GM19468 (cell line): ENCODE measurements around the gene ZNF76.
"Not testable (repeated sequence)": the region's sequence is repeated elsewhere in the genome, so short reads cannot be mapped to it uniquely, and the experiment has no call there.

Experiments
- ATAC-seq: cut with Tn5 transposase; IDR thresholded peaks from one replicate; pipeline ENCODE4 v1.9.1; 2021; ENCODE audit warnings: mild to moderate bottlenecking, moderate library complexity, moderate number of reproducible peaks; ENCODE audit not compliant: unreplicated experiment; ENCODE audit errors: extremely low read depth

Gene ZNF76

GRCh38 chr6:35296931-35297600 lies 37.5 kb downstream of the ZNF76 start:
- ATAC-seq: no peak

DNA sequence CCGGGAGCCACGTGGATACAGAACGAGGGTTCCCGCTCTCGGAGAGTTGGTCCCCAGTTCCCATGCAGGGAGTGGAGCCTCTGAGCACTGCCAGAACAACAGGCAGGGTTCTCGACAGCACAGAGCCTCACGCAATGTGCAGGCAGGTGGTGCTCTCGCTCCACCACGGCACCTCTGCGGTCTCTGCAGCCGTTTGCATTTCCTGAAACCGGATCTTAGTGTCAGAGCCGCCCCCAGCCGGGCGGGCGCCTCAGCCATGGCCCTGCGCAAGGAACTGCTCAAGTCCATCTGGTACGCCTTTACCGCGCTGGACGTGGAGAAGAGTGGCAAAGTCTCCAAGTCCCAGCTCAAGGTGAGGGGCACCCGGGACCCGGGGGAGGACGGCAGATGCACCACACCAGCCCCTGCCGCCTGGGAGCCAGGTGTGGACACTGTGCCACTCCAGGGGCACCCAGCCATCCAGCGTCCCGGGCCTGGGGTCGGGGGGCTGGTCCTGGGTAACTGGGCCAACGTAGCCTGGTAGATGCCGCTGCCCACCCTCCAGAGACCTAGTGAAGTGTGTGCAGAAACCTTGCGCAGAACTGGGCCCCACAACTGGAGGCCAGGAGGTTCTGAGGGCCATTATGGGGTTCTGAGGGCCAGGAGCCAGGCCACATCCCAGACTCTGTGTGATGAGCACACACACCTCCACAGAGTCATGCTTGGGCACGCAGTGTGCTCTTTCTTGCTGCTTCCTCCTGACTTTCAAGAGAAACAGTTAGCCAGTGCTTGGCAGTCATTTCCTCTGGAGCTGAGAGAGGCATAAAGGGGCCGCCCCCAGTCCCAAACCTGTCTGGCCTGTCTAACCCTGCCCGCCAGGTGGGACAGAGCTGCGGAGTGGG lies 38.3 kb downstream of the ZNF76 start, which contains the start of gene DEF6:
DEF6 (plus strand) TSS at position 218 of the 881 bp plus-strand sequence; CDS start at position 257, 39 bp downstream.
- ATAC-seq: peak; percentile 56

- no peak for ATAC-seq
Measured at GRCh38 chr6:35298625-35299140, 39.1 kb downstream of the ZNF76 start.

GRCh38 chr6:35299674-35300073 lies 40.1 kb downstream of the ZNF76 start:
- ATAC-seq: no peak

GRCh38 chr6:35300848-35301247 lies 41.3 kb downstream of the ZNF76 start:
- no peak for ATAC-seq

DNA sequence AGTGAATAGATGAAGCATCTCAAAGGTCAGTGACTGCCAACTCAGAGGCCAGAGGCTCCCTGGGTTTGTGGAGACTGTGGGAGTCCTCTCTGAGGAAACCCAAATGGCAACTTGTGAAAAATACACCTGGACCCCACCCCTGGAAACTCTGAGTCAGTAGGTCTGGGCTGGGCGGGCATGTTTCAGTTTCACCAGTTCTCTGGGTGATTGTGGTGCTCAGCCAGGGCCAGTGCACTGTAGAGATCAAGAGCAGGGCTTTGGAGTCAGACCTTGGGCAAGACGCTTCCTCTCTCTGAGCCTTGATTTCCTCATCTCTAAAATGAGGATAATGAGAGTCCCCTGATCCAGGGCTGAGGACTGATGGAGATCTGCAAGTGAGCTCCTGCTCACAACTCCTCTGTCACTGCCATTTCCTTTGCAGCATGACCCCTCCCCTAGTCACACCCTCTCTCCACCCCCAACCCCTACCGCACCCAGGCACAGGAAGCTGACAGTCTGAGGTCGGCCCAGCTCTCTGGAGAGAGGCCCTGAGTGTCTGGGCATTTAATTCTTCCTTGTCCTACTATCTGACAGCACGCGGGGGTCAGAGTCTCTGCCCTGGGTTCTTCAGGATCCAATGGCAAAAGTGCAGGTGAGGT lies 43.2 kb downstream of the ZNF76 start:
- peak; percentile 44 for ATAC-seq

- ATAC-seq: no peak
Measured at GRCh38 chr6:35304299-35304698, 44.8 kb downstream of the ZNF76 start.

DNA sequence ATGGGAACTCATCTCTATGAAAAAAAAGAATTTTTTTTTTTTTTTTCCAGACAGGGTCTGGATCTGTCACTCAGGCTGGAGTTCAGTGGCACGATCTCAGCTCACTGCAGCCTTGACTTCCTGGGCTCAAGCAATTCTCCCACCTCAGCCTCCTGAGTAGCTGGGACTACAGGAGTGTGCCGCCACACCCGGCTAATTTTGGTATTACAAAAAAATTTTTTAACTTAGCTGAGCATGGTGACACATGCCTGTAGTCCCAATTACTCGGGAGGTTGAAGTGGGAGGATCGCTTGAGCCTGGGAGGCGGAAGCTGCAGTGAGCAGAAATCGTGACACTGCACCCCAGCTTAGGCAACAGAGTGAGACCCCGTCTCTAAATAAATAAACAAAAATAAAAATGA lies 45.6 kb downstream of the ZNF76 start:
- no peak for ATAC-seq

- ATAC-seq: not testable (repeated sequence)
Measured at GRCh38 chr6:35307138-35307537, 47.6 kb downstream of the ZNF76 start.

DNA sequence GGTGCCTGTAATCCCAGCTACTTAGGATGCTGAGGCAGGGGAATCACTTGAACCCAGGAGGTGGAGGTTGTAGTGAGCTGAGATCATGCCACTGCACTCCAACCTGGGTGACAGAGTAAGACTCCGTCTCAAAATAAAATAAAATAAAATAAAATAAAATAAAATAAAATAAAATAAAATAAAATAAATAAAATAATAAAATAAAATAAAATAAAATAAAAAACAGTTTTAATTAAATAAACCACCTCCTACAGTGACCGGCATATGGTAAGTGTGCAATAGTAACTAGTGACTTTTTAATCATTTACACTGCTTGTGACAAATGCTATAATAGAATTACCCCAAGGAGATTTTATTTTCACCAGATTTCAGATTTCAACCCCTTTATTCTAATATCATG lies 49.0 kb downstream of the ZNF76 start:
- ATAC-seq: not testable (repeated sequence)

DNA sequence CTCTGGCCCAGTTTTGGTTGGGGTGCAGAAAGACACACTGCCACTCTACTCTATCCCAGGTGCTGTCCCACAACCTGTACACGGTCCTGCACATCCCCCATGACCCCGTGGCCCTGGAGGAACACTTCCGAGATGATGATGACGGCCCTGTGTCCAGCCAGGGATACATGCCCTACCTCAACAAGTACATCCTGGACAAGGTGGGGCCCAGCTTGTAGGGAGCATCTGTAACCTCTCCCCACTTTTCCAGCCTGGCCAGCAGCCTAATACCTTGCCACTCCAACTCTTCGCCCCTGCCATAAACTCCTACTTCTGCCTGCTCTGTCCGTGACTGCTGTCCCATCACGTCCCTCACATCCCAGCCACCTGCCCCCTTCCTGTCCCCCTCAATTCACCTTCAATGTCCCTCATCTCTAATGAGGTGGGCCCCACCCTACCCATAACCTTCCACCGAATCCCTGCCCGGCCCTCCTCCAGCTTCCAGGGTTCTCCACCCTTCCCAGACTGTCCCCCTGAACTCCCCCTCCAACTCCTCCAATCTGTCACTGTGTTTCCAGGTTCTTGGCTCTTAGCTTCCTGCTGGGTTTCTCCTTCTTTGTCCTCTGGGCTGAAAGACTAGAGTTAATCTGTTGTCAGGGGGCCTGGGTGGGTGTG lies 50.2 kb downstream of the ZNF76 start:
- ATAC-seq: no peak

GRCh38 chr6:35310265-35310831 lies 50.8 kb downstream of the ZNF76 start:
- ATAC-seq: no peak

DNA sequence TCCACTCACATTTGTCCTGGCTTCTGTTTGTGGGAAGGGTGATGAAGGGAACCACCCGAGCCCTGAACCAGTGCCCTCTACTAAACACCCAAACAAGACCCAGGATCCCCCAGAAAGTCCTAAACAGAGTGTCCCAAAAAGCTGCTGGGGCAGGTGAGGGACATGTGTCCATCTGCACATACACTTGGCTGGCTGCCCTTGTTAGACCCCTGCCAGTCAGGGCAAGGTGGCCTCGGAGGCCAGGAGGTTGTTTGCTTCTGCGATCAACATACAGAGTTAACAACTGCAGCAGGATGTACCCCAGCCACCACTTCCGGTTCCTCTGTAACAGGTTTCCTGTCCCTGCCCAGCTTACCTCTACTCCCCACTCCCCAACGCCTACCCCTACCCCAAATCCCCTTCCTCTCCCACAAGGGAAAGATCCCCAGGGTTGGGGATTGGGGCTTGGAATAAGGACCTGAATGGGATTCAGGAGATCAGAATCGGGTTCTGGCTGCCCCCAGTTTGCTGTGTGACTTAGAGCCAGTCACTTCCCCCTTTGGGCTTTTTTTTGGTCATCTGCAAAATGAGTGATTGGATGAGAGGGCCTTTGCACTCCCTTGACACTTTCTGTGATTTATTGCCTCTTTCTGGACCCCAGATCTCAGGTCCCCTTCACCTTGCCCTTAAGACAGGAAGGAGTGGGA lies 52.0 kb downstream of the ZNF76 start:
- ATAC-seq: no peak

GRCh38 chr6:35312076-35312800 lies 52.7 kb downstream of the ZNF76 start:
- no peak for ATAC-seq

DNA sequence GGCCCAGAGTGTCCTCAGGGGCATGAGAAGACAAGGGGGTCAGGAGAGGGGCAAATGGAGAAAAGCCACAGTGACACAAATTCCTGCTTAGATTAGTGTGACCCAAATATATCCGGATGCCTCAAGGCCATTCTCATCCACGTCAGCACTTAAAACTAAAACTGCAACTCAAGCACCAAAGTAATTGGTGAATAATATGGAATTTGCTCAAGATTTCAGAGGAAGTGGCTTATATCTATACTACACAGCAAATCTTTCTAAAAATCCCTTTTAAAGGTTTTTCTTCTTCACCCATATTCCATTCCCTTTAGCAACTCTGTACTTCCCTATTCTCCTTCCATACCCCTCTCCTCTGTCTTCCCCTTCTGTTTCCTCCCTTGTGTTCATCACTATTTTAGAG lies 53.3 kb downstream of the ZNF76 start:
- no peak for ATAC-seq

- ATAC-seq: no peak
Measured at GRCh38 chr6:35317483-35318195, 58.1 kb downstream of the ZNF76 start.

DNA sequence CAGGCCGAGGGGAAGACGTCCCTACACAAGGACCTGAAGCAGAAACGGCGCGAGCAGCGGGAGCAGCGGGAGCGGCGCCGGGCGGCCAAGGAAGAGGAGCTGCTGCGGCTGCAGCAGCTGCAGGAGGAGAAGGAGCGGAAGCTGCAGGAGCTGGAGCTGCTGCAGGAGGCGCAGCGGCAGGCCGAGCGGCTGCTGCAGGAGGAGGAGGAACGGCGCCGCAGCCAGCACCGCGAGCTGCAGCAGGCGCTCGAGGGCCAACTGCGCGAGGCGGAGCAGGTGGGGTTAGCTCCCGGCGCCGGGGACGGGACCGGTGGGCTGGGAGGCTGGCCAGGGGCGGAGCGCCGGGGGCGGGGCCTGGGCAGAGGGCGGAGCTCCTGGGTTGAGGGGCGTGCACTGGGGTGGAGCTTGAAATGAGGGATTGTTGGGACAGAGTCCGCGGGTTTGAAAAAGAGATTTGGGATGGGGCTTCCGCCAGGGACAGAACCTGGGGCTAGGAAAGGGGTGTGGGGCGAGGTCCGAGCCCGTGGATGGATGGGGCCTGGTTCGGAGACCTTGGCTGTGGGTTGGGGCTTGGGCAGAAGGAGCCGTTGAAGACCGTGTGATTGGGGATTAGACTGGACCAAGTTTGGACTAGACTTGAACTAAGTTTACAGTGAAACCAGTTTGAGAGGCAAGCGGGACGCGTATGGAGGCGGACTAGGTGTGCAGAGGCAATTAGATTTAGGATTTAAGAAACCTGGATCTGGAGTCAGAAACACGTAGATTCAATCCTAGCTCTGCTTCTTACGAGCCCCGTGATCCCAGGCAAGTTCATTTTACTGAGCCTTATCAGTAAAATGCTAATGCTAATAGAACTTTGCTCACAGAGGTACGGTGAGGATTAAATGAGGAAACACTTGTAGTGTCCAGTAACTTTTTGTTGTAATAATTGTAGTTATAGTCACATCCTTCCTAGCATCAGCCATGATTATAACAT lies 58.9 kb downstream of the ZNF76 start:
- ATAC-seq: no peak
